WERI-Rb-1 (cell line): ENCODE results near the gene BYSL.

Source experiments
- DNase-seq: peaks from one replicate; pipeline ENCODE4 v3.0.0-alpha.2; 2020
- H3K27ac ChIP-seq: fragments of 250-450 bp; sonication (Bioruptor Pico); 2 replicates; pipeline ENCODE4 v1.5.1; 2020; ENCODE audit warnings: mild to moderate bottlenecking, moderate library complexity
- H3K27me3 ChIP-seq: fragments of 250-450 bp; sonication (Bioruptor Pico); 2 replicates; pipeline ENCODE4 v1.5.1; 2021; ENCODE audit warnings: mild to moderate bottlenecking, low read depth, moderate library complexity; ENCODE audit not compliant: insufficient read depth, severe bottlenecking
- H3K36me3 ChIP-seq: fragments of 250-450 bp; sonication (Bioruptor Pico); 2 replicates; pipeline ENCODE4 v1.5.1; 2020; ENCODE audit warnings: mild to moderate bottlenecking, moderate library complexity
- H3K4me3 ChIP-seq: 2 replicates; pipeline ENCODE4 v1.5.1; 2011; ENCODE audit warnings: low read depth, mild to moderate bottlenecking, control low read depth, low read length
- H3K9me3 ChIP-seq: fragments of 250-450 bp; sonication (Bioruptor Pico); 2 replicates; pipeline ENCODE4 v1.5.1; 2021; ENCODE audit warnings: mild to moderate bottlenecking, moderate library complexity; ENCODE audit not compliant: severe bottlenecking
- CTCF ChIP-seq: IDR thresholded peaks from 2 replicates; pipeline ENCODE4 v1.5.1; 2011; ENCODE audit warnings: low read depth, mild to moderate bottlenecking, control low read depth, inconsistent platforms, low read length

Gene BYSL

GRCh38 chr6:41892921-41893564 lies 28.3 kb upstream of the BYSL start:
- no peak for DNase-seq
- no peak for TF ChIP-seq CTCF
- peaks cover 35% of the 10 kb centered on the region for H3K36me3 ChIP-seq
- peak overlapping the region; percentile 97 for H3K27ac ChIP-seq
- H3K9me3 ChIP-seq, result no peaks in the 10 kb centered on the region
- H3K27me3 ChIP-seq, result no peaks in the 10 kb centered on the region
- peak overlapping the region; percentile 59 for H3K4me3 ChIP-seq

GRCh38 chr6:41894366-41895299 lies 26.7 kb upstream of the BYSL start:
- Histone ChIP-seq H3K4me3 (peak overlapping the region; percentile 59), H3K27ac (peak overlapping the region; percentile 97), H3K36me3 (peaks cover 19% of the 10 kb centered on the region), H3K27me3 (no peaks in the 10 kb centered on the region), H3K9me3 (no peaks in the 10 kb centered on the region)
- DNase-seq, result peak; percentile 64
- TF ChIP-seq CTCF, result no peak

GRCh38 chr6:41895300-41896233 lies 25.7 kb upstream of the BYSL start, which contains the start of gene USP49:
TSS of gene USP49 (minus strand) at chr6:41895375. CDS start at chr6:41806983, 88,392 bp downstream.
- Histone ChIP-seq H3K27me3 (no peaks in the 10 kb centered on the region), H3K4me3 (peak within 1 kb of the TSS; percentile 59), H3K27ac (peak within 1 kb of the TSS; percentile 97), H3K9me3 (no peaks in the 10 kb centered on the region), H3K36me3 (peaks cover 10% of the 10 kb centered on the region)
- no peak for TF ChIP-seq CTCF
- peak; percentile 99 for DNase-seq

- no peaks in the 10 kb centered on the region for H3K9me3 ChIP-seq
- H3K27ac ChIP-seq, result peak overlapping the region; percentile 97
- H3K36me3 ChIP-seq, result peaks cover 3% of the 10 kb centered on the region
- DNase-seq, result no peak
- no peaks in the 10 kb centered on the region for H3K27me3 ChIP-seq
- TF ChIP-seq CTCF, result no peak
- peak overlapping the region; percentile 59 for H3K4me3 ChIP-seq
Observed at GRCh38 chr6:41896281-41896680, 25.0 kb upstream of the BYSL start.

- Histone ChIP-seq H3K4me3 (no peak overlapping the region), H3K9me3 (no peaks in the 10 kb centered on the region), H3K27ac (no peak overlapping the region), H3K36me3 (peaks cover 27% of the 10 kb centered on the region), H3K27me3 (no peaks in the 10 kb centered on the region)
- no peak for TF ChIP-seq CTCF
- no peak for DNase-seq
Observed at GRCh38 chr6:41900861-41901260, 20.4 kb upstream of the BYSL start.
